Spleen (tissue), 7 donors: Measurements from ENCODE around the gene SERPINB5.

Experiments
- POLR2A ChIP-seq, 3 donors: fragments of 450-650 bp; IDR thresholded peaks; one replicate each; pipeline ENCODE4 v1.5.1; 2017; ENCODE audit warnings: antibody characterized with exemption in 3 of 3, mild to moderate bottlenecking in 1 of 3
- POLR2AphosphoS5 ChIP-seq, 3 donors: sonication (generic); formaldehyde crosslinking; IDR thresholded peaks; one replicate each; pipeline ENCODE4 v1.5.1; 2017; ENCODE audit warnings: antibody characterized with exemption in 3 of 3
- TF ChIP-seq, protein P1 (sequence below), 11 experiments: fragments of 200-600 bp in 7 of 11; fragments of 450-650 bp in 4 of 11; sonication (generic) in 4 of 11; IDR thresholded peaks in 8 of 11; conservative IDR thresholded peaks in 3 of 11; 1 replicate in 7 of 11; 2 replicates in 4 of 11; pipeline versions ENCODE4 v1.4.0 to v1.8.0; 2016 to 2021; ENCODE audit warnings: antibody characterized with exemption in 11 of 11, inconsistent platforms in 4 of 11, mild to moderate bottlenecking in 1 of 11
- donor health status: DM: no; HTN: no; CAD: no; lungs with moderate emphysema.
- donor health status: DM: no; HTN: no; CAD: no.
- donor health status: DM: no; HTN: no; CAD: no.

DNA sequence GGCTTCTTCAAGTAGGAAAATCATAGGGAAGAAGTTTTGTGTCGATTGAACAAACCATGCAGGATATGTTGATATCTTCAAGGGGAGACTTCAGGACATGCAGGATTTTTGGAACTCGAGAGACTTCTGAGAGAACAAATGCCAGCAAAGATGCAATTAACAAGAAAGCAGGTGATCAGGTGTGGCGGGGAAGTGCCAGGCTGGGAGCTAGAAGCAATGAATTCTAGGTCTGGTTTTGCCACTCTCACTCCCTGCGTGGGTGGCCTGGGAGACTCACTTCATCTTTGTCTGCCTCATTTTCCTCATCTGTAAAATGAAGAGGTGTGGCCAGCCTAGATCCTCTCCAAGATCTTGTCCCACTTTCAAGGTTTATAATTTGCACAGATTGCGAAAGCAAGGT is 3.1 kb downstream of the SERPINB5 start:
- TF ChIP-seq, protein P1, sequence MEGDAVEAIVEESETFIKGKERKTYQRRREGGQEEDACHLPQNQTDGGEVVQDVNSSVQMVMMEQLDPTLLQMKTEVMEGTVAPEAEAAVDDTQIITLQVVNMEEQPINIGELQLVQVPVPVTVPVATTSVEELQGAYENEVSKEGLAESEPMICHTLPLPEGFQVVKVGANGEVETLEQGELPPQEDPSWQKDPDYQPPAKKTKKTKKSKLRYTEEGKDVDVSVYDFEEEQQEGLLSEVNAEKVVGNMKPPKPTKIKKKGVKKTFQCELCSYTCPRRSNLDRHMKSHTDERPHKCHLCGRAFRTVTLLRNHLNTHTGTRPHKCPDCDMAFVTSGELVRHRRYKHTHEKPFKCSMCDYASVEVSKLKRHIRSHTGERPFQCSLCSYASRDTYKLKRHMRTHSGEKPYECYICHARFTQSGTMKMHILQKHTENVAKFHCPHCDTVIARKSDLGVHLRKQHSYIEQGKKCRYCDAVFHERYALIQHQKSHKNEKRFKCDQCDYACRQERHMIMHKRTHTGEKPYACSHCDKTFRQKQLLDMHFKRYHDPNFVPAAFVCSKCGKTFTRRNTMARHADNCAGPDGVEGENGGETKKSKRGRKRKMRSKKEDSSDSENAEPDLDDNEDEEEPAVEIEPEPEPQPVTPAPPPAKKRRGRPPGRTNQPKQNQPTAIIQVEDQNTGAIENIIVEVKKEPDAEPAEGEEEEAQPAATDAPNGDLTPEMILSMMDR (IDR thresholded peaks at IDR 0.05 in 8 of 11, conservative IDR thresholded peaks at IDR 0.05 in 3 of 11): no peak
- TF ChIP-seq POLR2A (IDR thresholded peaks at IDR 0.05) (no peak), POLR2AphosphoS5 (IDR thresholded peaks at IDR 0.05) (no peak)
